Fibroblast of villous mesenchyme (primary cell): ENCODE measurements around the gene NOSIP. TPM values are rescaled to one million over a fixed set of nuclear protein-coding genes. Genes with fewer than 3 reads are reported as not detected.
"Not testable (repeated sequence)": the region's sequence is repeated elsewhere in the genome, so short reads cannot be mapped to it uniquely, and the experiment has no call there.

Experiments
- DNase-seq: peaks from one replicate; pipeline ENCODE4 v3.0.0-alpha.2; 2010; ENCODE audit warnings: low read depth
- H3K4me3 ChIP-seq: 2 replicates; pipeline ENCODE4 v1.5.1; 2011; ENCODE audit warnings: low read depth, mild to moderate bottlenecking, low read length
- CTCF ChIP-seq: IDR thresholded peaks from 2 replicates; pipeline ENCODE4 v1.5.1; 2012; ENCODE audit warnings: low read depth, mild to moderate bottlenecking, low read length; ENCODE audit not compliant: insufficient read depth
- total RNA-seq: library from RNA; depleted of rRNA; stranded (reverse); fragments of >200 nt; gene quantifications from 2 replicates; pipeline ENCODE4 v1.2.3, GENCODE V29; 2012

The NOSIP gene
- 76.9 and 101 TPM in 2 replicates for total RNA-seq

GRCh38 chr19:49580264-49581006 lies at the start of gene NOSIP:
NOSIP (minus strand) TSS chr19:49580556; CDS start chr19:49560691, 19,865 bp downstream.
- no peak for TF ChIP-seq CTCF
- peak; percentile 98 for DNase-seq
- H3K4me3 ChIP-seq, result peak within 1 kb of the TSS; percentile 95

DNA sequence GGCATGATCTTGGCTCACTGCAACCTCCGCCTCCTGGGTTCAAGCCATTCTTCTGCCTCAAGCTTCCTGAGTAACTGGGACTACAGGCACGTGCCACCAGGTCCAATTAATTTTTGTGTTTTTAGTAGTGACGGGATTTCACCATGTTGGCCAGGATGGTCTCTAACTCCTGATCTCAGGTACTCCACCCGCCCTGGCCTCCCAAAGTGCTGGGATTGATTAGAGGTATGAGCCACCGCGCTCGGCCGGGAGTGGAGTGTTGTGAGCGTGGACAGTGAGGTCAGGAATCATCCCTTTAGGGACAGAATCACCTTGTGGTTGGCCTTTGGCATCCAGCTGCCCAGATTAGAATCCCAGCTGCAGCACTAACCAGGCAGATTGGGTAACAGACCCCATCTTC lies 49.3 kb upstream of the NOSIP start:
- no peak overlapping the region for H3K4me3 ChIP-seq
- DNase-seq, result no peak
- no peak for TF ChIP-seq CTCF

DNA sequence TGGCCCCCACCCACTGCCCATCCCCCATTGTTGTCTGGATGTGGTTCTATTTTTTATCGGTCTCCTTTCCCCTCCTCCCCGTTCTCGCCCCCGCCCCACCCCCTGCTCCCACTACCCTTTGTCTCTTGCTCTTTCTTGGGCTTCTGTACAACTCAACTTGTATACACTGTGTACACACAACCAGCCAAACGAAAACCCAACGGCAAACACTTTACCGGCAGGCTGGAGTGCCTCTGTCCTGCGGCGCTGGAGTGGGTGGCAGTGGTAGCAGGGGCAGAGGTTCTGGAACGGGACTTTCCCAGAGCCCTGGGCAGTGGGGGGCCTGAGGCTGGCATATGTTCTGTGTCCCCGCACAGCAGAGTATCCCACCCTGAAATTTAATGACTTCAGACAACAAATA lies 45.9 kb upstream of the NOSIP start:
- DNase-seq, result no peak
- no peak overlapping the region for H3K4me3 ChIP-seq
- no peak for TF ChIP-seq CTCF

DNA sequence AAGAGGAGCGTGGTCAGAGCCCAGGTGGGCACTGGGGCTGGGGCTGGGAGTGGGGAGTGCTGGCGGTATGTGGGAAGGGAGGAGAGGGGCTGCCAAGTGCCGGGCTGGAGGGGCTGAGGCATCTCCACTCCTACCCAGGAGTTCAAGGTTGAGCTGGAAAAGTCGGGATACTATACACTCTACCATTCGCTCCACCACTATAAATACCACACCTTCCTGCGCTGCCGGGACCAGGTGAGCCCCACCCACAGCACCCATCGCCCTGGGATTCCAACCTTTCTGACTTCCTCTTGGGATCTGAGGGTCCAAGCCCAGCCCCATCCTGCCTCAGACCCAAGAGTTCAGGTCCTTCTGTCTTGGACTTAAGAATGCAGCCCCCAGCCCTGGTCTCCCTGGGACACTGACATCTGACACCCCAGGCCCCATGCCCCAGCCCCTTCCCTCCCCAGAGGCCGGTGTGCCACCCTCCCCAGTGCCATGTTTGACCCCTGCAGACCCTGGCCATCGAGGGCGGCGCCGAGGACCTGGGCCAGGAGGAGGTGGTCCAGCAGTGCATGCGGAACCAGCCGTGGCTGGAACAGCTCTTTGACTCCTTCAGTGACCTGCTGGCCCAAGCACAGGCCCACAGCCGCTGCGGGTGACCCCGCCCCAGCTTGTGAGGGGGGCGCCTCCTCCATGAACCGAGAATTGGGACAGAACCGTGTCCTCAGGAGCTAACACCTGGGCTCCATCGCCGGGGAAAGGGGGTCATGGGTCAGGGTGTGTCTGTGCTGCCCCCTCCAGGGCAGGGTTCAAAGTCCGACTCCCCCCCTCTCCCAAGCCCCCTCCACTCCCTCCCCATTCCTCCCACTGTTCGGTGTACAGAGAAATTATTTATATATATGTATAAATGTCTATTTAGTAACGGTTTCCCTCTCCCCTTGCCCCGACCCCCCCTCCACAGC lies 44.9 kb upstream of the NOSIP start:
- no peak for DNase-seq
- no peak for TF ChIP-seq CTCF

DNA sequence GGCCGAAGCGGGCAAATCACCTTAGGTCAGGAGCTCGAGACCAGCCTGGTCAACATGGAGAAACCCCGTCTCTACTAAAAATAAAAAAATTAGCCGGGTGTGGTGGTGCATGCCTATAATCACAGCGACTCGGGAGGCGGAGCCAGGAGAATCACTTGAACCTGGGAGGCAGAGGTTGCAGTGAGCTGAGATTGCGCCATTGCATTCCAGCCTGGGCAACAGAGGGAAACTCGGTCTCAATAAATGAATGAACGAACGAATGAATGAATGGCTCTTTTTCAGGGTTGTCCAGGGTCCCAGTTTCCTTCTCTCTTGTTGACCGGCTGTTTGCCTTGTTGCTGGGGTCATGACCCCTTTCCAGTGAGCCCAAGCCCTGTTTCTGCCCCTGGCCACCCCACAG lies 37.5 kb upstream of the NOSIP start:
- DNase-seq, H3K4me3 ChIP-seq: not testable (repeated sequence)

More for the DNA sequence above, 44.9 kb upstream of the NOSIP start:
- H3K4me3 ChIP-seq, result no peak overlapping the region

DNA sequence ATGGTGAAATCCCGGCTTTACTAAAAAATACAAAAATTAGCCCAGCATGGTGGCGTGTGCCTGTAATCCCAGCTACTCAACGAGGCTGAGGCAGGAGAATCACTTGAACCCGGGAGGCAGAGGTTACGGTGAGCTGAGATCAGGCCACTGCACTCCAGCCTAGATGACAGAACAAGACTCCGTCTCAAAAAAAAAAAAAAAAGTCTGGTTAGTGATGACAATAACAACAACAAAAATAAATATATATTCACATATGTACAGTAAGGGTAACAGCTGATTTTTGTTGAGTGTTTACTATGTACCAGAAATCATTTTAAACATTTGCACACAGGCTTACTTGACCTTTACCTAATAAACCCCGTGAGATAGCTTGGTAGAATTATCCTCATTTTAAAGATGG lies 36.6 kb upstream of the NOSIP start:
- no peak for DNase-seq
- no peak overlapping the region for H3K4me3 ChIP-seq
- TF ChIP-seq CTCF, result no peak

DNA sequence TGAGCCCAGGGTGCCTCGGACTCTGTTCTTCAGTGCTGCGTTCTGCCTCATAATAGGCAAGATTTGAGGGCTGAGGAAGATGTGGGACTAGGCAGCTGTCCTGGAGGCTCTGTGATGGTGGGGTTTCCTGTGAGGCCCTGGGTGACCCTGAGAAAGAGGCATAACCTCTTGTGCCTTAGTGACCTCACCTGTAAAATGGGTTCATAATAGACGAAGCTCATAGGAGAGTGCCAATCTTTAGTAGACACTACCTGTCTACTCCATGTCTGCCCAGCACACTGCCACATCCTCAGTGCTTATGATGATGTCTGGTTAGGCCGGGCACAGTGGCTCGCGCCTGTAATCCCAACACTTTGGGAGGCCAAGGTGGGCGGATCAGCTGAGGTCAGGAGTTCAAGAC lies 36.2 kb upstream of the NOSIP start:
- TF ChIP-seq CTCF, result no peak
- H3K4me3 ChIP-seq, result no peak overlapping the region
- no peak for DNase-seq
